Daoy (cell line): ENCODE results near the gene ZCWPW2. TPM values are rescaled to one million over a fixed set of nuclear protein-coding genes. Genes with fewer than 3 reads are reported as not detected.

Source experiments
- DNase-seq: peaks from one replicate; pipeline ENCODE4 v3.0.0-alpha.2; 2015; ENCODE audit warnings: low read depth
- total RNA-seq: library from RNA; depleted of rRNA; stranded (reverse); fragments of >200 nt; shearing (Covaris generic); gene quantifications from 2 replicates; pipeline ENCODE4 v1.2.3, GENCODE V29; 2014; rRNA removed

The ZCWPW2 gene
- total RNA-seq, 1 experiment from 2014 or later: not detected

- peak; percentile 13 for DNase-seq
These were observed 226.7 kb downstream of the ZCWPW2 start for GRCh38 chr3:28575100-28575745.

Other genes starting within 250 kb of the ZCWPW2 start
- gene CMC1, start 107.1 kb upstream of the ZCWPW2 start, total RNA-seq: 5.4 and 18.7 TPM in 2 replicates
- gene AZI2, start 103 bp downstream of the ZCWPW2 start, total RNA-seq: 25.6 and 38.5 TPM in 2 replicates